ENCODE measurements around the gene RAP1B. TPM values are rescaled to one million over a fixed set of nuclear protein-coding genes. Genes with fewer than 3 reads are reported as not detected.

The RAP1B gene
- polyA plus RNA-seq, 4 donors = 175 to 219 (median 200) TPM

GRCh38 chr12:68686595-68687521, 76.2 kb downstream of the RAP1B start, which contains the start of gene NUP107:
Gene NUP107 (plus strand): TSS chr12:68686978. CDS start chr12:68687066, 88 bp downstream.
- DNase-seq (ENCODE audit: low read depth in 4 of 4, low spot score in 3 of 4) = peak; percentile 93 to 98 (median 96)

- DNase-seq (ENCODE audit: low read depth in 4 of 4, low spot score in 3 of 4) = no peak
Measured at GRCh38 chr12:68695454-68695853, 84.8 kb downstream of the RAP1B start.

GRCh38 chr12:68699486-68699885, 88.8 kb downstream of the RAP1B start:
- no peak for DNase-seq (ENCODE audit: low read depth in 4 of 4, low spot score in 3 of 4)

Other genes with a start within 250 kb of the RAP1B start
- 10 to 100 TPM; 60.2 to 74.7 (median 66.8) TPM for gene NUP107, start 76.1 kb downstream of the RAP1B start, polyA plus RNA-seq (ENCODE audit: insufficient read length in 4 of 4)
- 10 to 100 TPM; 15.4 to 18.3 (median 17.6) TPM for gene SLC35E3, start 135.3 kb downstream of the RAP1B start, polyA plus RNA-seq (ENCODE audit: insufficient read length in 4 of 4)
- 10 to 100 TPM; 49.3 to 77.0 (median 62.5) TPM for gene MDM2, start 197.3 kb downstream of the RAP1B start, polyA plus RNA-seq (ENCODE audit: insufficient read length in 4 of 4)

Measured in right renal pelvis (tissue), 4 donors.